T-helper 22 cell (primary cell): Measurements from ENCODE around the gene EXOC3.
"Not testable (repeated sequence)": the region's sequence is repeated elsewhere in the genome, so short reads cannot be mapped to it uniquely, and the experiment has no call there.

Experiments
- DNase-seq: peaks from one replicate; pipeline ENCODE4 v3.0.0-alpha.2; 2020; ENCODE audit warnings: low read depth

EXOC3 gene

DNA sequence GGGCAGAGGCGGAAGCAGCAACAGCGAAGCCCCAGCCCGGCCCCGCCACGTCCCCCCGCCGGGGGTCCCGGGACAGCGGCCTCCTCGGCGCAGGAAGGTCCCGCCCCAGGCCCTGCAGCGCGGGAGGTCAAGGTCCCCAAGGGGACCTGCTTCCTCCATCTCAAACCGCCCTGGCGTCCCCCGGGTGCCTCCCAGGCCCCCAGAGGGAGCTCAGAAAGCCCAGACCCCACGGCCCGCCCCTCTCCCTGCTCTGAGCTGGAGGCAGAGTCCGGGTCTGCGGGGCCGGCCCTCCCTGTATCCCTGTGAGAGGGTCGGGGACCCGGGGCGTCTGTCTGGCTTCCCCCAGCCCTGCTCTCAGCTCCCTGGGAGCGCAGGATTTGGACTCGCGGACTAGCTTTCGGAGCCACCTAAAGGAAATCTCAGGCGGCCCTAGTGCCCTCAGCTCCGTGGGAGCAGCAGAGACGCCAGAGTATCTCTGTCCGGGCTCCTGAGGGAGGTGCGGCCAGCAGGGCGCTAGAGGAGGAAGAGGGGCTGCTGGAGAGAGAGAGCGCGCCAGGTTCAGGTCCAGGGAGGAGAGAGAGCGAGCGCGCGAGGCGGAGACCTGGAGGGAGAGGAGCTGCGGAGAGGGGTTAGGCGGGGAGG is 30.7 kb downstream of the EXOC3 start:
- DNase-seq: no peak

DNA sequence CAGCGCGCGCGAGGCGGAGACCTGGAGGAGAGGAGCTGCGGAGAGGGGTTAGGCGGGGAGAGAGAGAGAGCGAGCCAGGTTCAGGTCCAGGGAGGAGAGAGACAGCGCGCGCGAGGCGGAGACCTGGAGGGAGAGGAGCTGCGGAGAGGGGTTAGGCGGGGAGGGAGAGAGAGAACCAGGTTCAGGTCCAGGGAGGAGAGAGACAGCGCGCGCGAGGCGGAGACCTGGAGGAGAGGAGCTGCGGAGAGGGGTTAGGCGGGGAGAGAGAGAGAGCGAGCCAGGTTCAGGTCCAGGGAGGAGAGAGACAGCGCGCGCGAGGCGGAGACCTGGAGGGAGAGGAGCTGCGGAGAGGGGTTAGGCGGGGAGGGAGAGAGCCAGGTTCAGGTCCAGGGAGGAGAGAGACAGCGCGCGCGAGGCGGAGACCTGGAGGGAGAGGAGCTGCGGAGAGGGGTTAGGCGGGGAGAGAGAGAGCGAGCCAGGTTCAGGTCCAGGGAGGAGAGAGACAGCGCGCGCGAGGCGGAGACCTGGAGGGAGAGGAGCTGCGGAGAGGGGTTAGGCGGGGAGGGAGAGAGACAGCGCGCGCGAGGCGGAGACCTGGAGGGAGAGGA is 31.4 kb downstream of the EXOC3 start:
- not testable (repeated sequence) for DNase-seq

DNA sequence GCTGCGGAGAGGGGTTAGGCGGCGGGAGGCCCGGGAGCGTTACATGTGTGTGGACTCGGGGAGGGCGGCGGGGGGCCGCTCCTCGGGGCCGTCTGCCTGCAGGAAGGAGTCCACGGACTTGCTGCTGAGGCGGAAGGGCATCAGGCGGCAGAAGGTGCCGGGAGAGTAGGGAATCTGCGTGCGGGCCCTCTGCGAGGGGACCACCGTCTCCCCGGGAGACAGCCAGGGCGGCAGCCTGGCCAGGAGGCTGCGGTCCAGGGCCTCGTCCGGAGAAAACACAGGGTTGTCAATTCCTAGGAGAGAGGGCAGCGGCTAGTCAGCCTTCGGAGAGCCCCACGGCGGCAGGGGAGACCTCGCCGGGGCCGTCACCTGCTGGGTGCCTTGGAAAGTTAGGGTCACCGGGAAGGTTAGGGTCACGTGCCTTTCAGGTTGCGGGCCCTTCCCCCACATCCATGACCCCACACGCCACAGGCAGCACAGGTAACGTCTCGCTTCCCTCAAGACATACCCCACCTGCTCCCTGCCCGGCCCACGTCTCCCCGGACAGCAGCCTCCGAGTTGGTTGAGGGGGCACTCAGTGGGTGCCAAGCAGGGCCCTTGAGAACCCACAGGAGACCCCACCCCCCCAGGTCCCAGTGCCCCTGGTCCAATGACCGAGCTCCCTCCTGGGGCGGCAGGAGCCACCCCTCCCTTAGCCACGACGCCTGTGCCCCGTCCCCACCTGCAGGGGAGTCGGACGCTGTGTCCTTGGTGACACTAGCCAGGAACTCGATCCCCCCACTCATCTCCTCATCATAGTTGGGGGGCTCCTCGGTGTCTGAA is 32.1 kb downstream of the EXOC3 start:
- no peak for DNase-seq

DNA sequence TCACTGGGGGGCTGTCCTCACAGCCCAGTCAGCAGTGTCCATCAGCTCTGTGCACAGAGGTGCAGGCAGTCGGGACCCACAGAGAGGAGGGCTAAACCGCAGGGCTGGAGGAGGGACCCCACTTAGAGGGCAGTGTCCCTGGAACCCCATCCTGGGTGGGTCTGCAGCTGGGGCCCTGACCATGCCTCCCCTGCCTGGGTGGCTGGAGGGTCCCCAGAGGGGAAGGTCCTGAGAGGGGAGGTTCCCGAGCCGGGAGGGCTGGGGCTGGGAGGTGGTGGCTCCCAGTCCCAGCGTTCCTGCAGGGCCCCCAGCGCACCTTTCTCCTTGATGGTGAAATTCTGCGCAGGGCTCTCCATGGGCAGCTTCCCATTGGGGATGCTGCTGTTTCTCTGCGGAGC is 32.7 kb downstream of the EXOC3 start:
- DNase-seq: no peak

DNA sequence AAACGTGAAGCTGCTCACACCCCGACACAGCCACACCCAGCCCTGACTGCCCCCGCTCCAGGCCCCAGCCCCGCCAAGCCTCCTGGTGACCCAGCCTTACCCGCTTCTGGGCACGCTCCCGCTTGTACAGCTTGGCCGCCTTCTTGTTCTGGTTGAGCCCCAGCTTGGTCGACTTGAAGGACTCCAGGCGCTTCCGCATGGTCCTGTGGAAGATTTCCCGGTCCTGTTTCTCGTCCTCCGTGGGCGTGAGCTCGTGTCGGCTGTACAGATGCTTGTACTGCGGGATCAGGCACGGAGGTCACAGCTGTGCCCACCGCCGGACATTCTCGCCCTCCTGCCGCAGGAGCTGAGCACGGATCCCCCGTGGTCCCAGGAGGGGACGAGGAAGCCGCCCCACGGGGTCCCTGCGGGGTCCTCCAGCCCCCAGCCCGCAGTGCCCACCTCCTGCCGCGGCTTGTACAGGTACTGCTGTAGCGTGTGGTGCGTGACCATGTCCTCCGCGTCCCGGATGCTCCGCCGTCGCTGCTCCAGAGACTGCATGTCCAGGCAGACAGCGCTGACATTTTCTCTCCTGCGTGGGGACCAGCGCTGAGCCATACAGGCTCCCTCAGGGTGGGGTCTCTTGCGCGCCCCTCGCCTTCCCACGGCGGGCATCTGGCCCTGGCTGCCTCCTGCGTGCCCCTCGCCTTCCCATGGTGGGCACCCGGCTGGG is 33.3 kb downstream of the EXOC3 start:
- no peak for DNase-seq

DNA sequence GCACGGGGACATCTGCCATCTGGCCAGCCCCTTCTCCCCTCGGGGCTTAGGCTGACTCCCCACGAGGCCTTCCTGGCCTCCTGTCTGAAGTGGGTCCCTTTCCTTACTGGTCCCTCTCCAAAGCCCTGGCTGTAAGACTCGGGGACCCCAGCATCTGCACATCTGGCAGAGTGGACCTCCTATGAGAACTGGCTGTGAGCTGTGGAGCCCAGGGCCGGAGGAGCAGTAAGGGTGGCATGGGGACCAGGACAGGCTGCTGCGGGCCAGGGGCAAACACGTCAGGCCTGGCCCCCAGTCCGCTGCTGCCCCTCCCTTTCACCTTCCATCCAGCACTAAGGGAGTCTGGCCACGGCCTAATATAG is 33.8 kb downstream of the EXOC3 start:
- no peak for DNase-seq

DNA sequence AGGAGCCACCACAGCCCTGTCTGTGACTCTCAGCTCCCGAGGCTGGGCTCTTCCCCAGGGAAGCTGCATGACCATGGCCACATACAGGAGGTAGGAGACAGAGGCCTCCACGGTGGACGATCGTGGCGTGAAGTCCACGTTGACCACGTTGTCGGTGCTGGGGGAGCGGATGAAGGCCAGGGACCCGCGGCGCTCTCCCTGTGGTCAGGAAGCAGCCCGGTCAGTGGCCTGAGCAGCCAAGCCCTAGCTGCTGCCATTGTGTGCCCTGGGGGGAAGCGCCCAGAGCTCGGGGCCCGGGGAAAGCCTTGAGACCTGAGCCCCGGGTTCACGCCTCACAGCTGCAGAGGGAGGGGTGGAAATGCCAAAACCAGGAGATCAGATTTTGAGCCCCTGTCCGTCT is 34.3 kb downstream of the EXOC3 start:
- no peak for DNase-seq

DNA sequence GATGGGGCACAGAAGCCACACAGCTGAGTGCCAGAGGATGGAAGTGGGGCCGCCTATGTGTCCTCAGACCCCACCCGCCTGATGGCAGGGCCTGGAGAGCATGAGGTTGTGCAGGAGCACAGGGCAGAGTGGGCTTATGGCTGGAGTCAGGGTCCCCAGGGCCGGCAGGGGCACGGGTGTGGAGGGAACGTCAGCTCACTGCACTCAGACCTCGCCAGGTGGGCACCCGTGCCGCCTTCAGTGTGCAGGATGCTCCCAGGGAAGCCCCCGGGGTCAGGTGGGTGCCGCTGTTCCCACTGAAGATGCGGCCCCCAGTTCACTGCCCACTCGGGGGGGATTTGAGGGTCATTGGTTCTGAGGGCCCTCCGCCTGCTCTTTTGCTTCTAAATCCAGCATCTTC is 34.9 kb downstream of the EXOC3 start:
- DNase-seq: no peak

DNA sequence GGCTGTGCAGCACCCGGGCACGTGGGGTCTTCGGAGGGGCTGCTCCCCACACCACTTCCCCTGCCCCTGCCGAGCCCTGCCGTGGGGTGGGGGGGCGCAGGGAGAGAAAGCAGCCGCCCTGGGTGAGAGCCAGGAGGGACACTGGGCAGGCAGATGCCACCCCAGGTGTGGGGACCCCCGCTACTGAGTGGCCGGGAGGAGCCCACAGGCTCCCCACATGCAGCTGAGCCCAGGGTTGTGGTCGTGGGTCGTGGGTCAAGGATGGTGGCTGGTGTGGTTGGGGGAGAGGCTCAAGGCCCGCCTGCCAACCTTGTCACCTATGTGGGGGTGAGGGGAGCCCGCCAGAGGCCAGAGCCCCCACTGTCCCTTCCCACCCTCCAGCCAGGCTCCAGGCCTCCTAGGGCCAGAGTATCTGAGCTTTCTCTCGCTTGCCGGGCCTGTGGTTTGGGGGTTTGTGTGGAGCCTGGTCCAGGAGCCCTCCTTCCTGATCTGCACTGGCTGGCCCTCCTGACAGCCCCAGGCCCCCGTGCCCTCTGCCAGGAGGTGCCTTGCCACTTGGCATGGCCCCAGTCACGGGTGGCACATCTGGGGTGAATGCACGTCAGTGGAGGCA is 35.5 kb downstream of the EXOC3 start:
- no peak for DNase-seq

DNA sequence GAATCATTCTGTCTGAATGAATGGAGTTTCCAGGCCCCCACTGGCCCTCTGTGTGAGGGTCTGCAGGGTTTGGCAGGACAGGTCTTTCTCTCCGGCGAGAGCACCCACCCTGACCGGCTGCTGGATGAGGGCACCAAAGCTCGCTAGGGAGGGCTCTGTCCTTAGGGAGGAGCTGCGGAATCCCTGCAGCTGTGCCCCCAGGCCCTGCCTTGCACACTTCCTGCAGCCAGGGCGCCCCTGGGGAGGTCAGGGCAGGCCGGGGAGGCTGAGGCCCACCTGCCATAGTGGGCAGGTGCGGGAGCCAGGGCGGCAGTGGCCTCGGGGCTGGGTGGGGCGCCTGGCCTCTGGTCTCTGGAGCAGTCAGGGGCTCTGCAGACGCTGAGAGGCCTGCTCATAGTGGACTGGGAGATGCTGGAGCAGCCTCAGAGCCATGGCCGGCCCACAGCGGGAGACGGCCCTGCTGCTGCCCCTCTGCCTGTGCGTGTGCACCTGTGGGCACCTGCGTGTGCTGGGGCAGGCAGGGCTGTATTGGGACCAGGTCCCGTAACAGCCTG is 36.1 kb downstream of the EXOC3 start:
- no peak for DNase-seq

DNA sequence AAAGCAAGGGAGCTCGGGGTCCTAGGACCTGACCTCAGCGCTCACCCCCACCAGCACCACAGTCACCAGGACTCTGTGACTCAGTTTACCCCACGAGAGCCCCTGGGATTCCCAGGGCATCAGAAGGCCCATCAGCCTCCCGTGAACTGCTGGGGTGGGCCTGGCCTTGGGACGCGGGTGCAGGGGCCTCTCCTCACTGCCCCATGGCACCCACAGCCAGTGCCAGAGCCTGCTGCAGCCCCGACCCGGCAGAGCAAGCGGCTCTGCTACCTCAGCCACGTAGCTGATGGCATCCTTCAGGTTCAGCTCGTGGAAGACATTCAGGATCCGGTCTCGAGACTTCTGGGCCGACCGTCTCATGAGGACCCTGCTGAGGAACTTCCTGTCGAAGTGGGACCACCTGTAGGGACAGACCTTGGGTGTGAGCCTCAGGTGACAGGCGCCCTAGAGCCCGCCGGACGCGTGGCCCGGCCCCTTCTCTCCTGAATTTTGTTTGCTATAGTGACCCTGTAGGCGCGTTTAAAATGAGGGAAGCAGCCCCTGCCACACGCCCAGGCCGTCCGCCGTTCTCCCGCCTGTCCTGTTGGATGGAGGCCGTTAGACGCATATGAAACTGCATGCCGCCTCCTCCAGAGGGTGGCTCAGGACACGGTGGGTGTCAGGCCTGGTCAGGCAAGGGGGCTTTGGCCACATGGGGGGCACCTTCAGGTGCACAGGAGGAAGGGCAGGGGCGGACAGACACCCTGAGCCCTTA is 36.8 kb downstream of the EXOC3 start:
- no peak for DNase-seq

DNA sequence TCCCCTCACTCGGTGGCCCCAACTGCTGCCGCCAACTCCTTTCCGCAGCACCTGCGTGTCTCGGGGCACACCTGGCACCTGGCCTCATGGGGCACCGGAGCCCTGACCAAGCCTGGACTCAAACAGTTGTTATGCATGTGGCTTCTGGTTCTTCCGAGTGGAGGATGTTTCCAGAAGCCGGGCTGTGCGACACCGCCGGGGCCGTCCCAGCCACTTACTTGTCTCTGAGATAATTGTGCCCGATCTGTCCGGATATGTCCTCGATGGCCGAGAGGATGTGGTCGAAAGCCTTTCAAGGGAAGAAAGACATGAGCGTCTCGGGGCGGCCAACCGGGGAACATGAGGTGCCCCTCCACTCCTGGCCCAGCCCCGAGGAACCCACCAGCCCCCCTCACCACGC is 38.4 kb downstream of the EXOC3 start:
- DNase-seq: no peak

DNA sequence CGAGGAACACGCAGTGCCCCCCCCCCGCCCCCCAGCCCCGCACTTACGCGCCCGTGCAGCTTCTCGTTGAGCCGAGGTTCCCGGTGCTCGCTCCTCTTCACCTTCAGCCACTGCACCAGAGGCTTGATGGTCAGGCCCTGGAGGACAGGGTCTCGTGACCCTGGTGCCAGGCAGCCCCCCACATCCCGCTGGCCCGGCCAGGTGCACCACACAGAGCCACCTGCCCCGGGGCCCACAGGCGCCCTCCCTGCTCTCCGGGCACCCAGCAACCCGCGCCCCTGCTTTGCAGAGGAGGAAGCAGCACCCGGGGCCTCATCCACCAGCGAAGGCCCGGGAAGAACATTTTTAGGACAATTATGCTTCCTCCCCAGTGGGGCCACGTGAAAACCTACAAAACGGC is 39.0 kb downstream of the EXOC3 start:
- no peak for DNase-seq

DNA sequence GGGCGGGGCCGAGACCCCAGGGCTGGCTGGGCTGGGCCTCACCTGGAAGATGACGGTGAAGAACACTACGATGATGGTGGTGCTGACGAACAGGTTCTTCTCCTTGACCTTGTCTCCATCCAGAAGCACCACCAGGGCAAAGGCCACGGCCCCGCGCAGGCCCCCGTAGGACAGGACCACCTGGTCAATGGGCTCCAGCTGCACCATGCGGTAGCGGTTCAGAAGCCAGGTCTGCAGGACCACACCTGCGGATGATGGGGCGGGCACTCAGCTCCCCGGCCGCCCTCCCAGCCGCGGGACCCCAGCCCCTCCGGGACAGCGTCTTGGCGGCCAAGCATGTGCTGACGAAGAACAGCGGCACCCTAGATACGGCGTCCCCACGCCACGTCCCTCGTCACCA is 39.5 kb downstream of the EXOC3 start:
- DNase-seq: no peak

DNA sequence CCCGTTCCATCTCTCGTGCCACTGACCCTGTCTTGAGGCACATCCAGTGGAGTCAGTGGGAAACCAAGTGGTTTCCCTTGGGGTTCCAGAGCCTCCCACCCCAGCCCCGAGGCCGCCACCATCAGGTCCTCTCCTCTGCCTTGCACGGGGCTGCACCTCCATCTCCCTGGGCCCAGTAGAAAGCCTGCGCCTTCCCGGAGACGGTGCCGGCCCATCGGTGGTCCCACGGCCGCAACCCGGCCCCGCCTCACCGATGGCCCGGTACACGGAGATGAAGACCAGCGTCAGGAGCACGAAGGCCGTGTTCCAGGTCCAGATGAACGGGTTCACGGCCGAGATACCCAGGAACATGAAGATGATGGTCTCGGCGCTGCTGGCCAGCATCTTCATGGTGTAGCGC is 40.0 kb downstream of the EXOC3 start:
- no peak for DNase-seq

DNA sequence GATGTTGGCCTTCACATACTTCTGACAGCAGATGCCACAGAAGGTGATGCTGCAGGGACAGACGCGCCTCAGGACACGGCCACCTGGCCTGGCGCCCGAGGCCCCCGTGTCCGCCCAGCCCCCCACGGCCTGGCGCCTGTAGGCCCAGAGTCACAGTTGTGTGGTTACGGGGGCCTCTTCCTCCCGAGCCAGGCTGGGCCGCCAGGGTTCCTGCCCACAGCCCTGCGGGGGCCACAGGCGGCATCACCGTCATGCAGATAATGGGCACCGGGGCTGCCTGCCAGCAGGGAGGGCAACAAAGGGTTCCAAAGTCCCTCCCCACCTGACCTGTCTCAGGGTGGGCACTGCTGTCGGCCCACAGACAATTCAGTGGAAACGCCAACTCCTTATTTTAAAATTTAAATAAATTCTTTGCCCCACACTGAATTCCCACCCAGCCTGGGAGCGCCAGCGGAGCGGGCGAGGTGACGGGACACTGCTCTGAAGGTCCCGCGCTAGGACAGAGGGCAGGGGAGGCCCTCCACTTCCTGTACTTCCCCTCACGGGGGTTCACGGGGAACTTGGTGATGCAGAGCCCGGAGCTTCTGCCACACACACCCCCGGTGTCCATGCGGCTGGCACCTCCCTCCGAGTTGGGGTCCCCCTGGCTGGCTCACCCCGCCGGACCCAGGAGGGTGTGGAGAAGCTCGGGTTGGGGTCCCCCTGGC is 40.6 kb downstream of the EXOC3 start:
- no peak for DNase-seq

DNA sequence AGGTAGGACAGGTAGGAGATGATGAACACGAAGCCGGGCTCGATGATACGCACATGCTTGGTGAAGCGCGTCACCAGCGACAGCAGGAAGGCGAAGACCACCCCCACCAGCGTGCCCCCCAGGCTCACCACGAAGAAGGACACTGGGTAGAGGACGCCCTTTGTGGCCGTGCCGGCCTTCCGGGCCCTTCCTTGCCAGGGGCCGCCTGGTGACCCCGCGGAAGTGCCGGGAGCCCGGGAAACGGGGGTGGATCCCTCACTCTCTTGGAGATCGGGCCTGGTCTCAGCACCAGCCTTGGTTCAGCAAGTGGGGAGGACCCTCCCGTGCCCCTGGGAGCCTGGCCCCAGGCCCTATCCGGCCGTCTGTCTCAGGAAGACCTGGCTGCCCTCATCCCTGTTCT is 41.6 kb downstream of the EXOC3 start:
- DNase-seq: no peak

DNA sequence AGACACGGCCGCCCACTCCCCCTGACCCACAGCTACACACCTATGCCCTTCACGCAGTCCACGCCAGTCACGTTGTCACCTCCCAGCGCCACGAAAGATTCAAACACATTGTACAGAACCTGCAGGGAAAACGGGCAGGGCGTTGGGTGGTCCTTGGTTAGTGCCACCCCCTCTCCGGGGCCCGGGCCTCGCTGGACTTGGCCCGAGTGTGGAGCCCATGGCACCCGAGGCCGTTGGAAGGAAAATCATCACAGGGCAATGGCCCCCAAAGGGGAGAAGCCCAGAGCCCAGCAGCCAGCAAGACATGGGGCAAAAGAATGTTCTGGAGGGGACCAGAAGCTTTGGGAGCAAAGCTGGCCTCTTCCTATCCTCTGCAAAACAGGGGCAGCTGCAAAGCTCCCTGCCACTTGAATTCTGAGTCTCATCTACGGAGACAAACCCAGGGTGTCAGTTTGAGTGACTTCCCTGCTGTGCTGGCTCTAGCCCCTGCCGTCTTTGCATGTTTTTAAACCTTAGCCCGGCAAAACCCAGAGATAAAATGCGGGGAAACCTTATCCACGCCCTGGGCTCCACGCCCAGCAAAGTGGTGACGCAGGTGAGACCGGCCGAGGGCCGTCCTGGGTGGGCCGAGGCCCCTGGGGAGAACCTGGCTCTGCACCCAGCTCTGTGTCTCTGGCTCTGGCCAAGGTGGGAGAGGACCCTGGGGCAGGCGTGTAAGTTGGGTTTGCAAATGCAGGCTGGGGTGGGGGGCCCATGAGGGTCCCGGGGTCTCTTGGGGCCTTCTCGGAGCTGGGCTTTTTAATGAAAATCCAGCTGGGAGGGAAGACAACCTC is 42.4 kb downstream of the EXOC3 start:
- DNase-seq: no peak

DNA sequence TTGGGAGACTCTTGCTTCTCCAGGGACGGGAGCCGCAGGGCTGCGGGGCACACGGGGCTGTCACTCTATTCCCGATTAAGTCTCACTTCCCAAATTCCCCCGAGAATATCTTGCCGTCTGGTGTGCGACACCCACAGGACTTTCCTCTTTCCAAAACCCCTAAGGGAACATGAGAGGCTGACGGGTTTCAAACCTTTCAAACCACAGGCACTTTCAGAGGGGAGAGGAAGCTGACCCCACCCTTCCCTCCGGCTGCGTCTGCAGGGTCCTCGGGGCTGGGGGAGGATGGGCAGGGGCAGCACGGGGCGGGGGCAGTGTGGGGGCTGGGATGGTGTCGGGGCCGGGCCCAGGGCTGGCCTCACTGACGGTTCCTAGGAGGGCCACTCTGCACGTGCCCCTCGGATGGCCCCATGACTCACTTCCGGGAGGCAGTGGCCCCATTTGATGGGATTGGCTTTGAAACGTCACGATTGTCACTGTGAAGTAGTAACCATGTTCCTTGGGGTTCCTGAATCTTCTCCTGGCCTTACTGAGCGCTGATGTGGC is 43.0 kb downstream of the EXOC3 start:
- DNase-seq: no peak

DNA sequence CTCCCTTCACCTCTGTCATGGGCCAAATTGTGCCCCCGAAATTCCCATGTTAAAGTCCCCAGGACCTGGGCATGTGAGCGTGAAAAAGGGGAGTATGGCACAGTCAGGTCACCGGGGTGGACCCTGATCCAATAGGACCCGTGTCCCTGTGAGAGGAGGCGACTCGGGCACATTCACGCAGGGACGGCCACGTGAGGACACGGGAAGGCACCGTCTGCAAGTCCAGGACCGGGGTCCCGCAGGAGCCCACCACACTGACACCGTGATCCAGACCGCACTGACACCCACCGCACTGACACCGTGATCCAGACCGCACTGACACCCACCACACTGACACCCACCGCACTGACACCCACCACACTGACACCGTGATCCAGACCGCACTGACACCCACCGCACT is 43.6 kb downstream of the EXOC3 start:
- DNase-seq: not testable (repeated sequence)
